ENCODE results near the gene RREB1. TPM values are rescaled to one million over a fixed set of nuclear protein-coding genes. Genes with fewer than 3 reads are reported as not detected.

Gene RREB1
- total and polyA plus RNA-seq, 2 experiments from 2014 or later, result 8.5 to 25.5 TPM

GRCh38 chr6:7161845-7162244 lies 54.1 kb downstream of the RREB1 start:
- peaks cover 70% of the 10 kb centered on the region for H3K4me1 Mint-ChIP-seq
- H3K4me2 ChIP-seq, result no peak overlapping the region
- peaks cover 81% of the 10 kb centered on the region for H3K79me2 ChIP-seq (replicated peaks; ENCODE audit: insufficient read depth)
- H3K27ac ChIP-seq (ENCODE audit: low read depth), result no peak overlapping the region
- peaks cover 12% of the 10 kb centered on the region for H3K27me3 Mint-ChIP-seq (ENCODE audit: insufficient read depth, low read depth, poor library complexity)
- ATAC-seq (no peak), DNase-seq (ENCODE audit: low spot score) (no peak)
- TF ChIP-seq ETS1 (IDR thresholded peaks at IDR 0.05) (no peak), NANOG (IDR thresholded peaks at IDR 0.05; ENCODE audit: borderline replicate concordance) (no peak), CREB1 (CRISPR knock-in tag; IDR thresholded peaks at IDR 0.05; ENCODE audit: low read depth) (no peak), EZH2phosphoT487 (IDR thresholded peaks at IDR 0.05; ENCODE audit: unreplicated experiment) (no peak), CTCF (conservative IDR thresholded peaks at IDR 0.05; ENCODE audit: low read depth in 2 of 2) (no peak), JUNB (IDR thresholded peaks at IDR 0.05; ENCODE audit: unreplicated experiment) (no peak), ZNF462 (CRISPR knock-in tag; IDR thresholded peaks at IDR 0.05) (no peak), REST (IDR thresholded peaks at IDR 0.05; ENCODE audit: unreplicated experiment) (no peak), EZH2 (IDR thresholded peaks at IDR 0.05; ENCODE audit: low read depth, unreplicated experiment) (no peak), ZNF331 (CRISPR knock-in tag; IDR thresholded peaks at IDR 0.05; ENCODE audit: low read depth) (no peak), POLR2AphosphoS5 (IDR thresholded peaks at IDR 0.05; ENCODE audit: low read depth) (no peak), STAT1 (IDR thresholded peaks at IDR 0.05; ENCODE audit: unreplicated experiment) (no peak), ZNF114 (CRISPR knock-in tag; IDR thresholded peaks at IDR 0.05) (no peak)
- no peaks in the 10 kb centered on the region for H3K27me3 ChIP-seq (ENCODE audit: insufficient read depth)
- H2AFZ ChIP-seq, result no peak overlapping the region
- H3K27ac Mint-ChIP-seq, result 0 out of 2 replicates have a peak overlapping the region, but pooled peaks have one; percentile 20
- no peaks in the 10 kb centered on the region for H3F3A ChIP-seq (replicated peaks; ENCODE audit: low read depth)
- H3K4me3 ChIP-seq, result no peak overlapping the region
- no peaks in the 10 kb centered on the region; the same call in 2 of the 3 replicates for H3K36me3 Mint-ChIP-seq (ENCODE audit: low read depth)
- H3K36me3 ChIP-seq (ENCODE audit: insufficient read depth), result no peaks in the 10 kb centered on the region
- H3K9me3 Mint-ChIP-seq, result no peaks in the 10 kb centered on the region
- H3K4me3 Mint-ChIP-seq, result no peak overlapping the region
- no peaks in the 10 kb centered on the region for H4K20me1 ChIP-seq (replicated peaks; ENCODE audit: insufficient read depth)
- H3K9me2 ChIP-seq (ENCODE audit: insufficient read depth), result no peaks in the 10 kb centered on the region
- peaks cover 40% of the 10 kb centered on the region for H3K4me1 ChIP-seq (ENCODE audit: insufficient read depth)

Measured in GM23338 (cell line).